Endothelial cell (in vitro differentiated cells): ENCODE results near the gene PEX14. TPM values are rescaled to one million over a fixed set of nuclear protein-coding genes. Genes with fewer than 3 reads are reported as not detected.

Experiments
- DNase-seq: peaks from one replicate; pipeline ENCODE4 v3.0.0; 2021; ENCODE audit warnings: low spot score
- H3K27ac Mint-ChIP-seq: one replicate; pipeline ENCODE4 v1.8.0; 2021; ENCODE audit warnings: mixed read lengths, inconsistent platforms; ENCODE audit not compliant: unreplicated experiment
- H3K27me3 Mint-ChIP-seq: one replicate; pipeline ENCODE4 v1.8.0; 2021; ENCODE audit warnings: mild to moderate bottlenecking, moderate library complexity, mixed read lengths, inconsistent platforms; ENCODE audit not compliant: unreplicated experiment
- H3K36me3 Mint-ChIP-seq: one replicate; pipeline ENCODE4 v1.8.0; 2021; ENCODE audit warnings: mild to moderate bottlenecking, low read depth, mixed read lengths, inconsistent platforms; ENCODE audit not compliant: unreplicated experiment
- H3K4me1 Mint-ChIP-seq: one replicate; pipeline ENCODE4 v1.8.0; 2021; ENCODE audit warnings: mild to moderate bottlenecking, mixed read lengths, inconsistent platforms; ENCODE audit not compliant: unreplicated experiment
- H3K4me3 Mint-ChIP-seq: one replicate; pipeline ENCODE4 v1.8.0; 2021; ENCODE audit warnings: mild to moderate bottlenecking, mixed read lengths, inconsistent platforms; ENCODE audit not compliant: unreplicated experiment
- H3K9me3 Mint-ChIP-seq: one replicate; pipeline ENCODE4 v1.8.0; 2021; ENCODE audit warnings: mixed read lengths, inconsistent platforms; ENCODE audit not compliant: unreplicated experiment
- total RNA-seq: library from RNA; stranded (reverse); fragmentation: NEBNext Ultra II Directional; extraction: Animal tissue kit (Norgen Biotek cat#: 25700); gene quantifications from one replicate; pipeline ENCODE4 v1.2.1, GENCODE V29; 2021; ENCODE audit not compliant: unreplicated experiment
- TF ChIP-seq, protein P1 (sequence below): fragments of 200-600 bp; sonication (generic); IDR thresholded peaks from one replicate; pipeline ENCODE4 v1.5.0; 2021; ENCODE audit warnings: antibody characterized with exemption; ENCODE audit not compliant: unreplicated experiment

PEX14 gene
- total RNA-seq, 1 donor from 2014 or later: 20.9 TPM

DNA sequence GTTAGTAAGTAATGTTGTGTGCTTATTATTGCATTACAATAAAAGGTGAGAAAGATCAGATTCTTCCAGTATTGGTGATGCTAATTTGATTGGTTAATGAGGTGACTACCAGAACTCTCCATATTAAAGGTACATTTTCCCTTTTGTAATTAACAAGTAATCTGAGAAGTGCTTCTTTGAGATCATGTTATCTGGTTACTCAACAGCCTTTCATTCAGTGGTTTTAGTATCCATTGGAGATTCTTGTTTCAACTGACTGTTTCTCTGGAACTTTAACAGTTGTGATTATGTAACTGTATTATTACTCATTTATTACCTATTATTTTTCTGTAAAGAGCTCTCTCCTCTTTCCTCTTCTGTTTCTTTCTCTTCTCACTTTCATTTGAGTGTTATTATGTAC lies 86.7 kb downstream of the PEX14 start:
- H3K36me3 Mint-ChIP-seq: peaks cover 6% of the 10 kb centered on the region
- H3K9me3 Mint-ChIP-seq: no peaks in the 10 kb centered on the region
- H3K4me3 Mint-ChIP-seq: no peak overlapping the region
- no peak for DNase-seq
- H3K27ac Mint-ChIP-seq: no peak overlapping the region
- H3K4me1 Mint-ChIP-seq: no peaks in the 10 kb centered on the region
- H3K27me3 Mint-ChIP-seq: peaks cover 2% of the 10 kb centered on the region
- TF ChIP-seq, protein P1, sequence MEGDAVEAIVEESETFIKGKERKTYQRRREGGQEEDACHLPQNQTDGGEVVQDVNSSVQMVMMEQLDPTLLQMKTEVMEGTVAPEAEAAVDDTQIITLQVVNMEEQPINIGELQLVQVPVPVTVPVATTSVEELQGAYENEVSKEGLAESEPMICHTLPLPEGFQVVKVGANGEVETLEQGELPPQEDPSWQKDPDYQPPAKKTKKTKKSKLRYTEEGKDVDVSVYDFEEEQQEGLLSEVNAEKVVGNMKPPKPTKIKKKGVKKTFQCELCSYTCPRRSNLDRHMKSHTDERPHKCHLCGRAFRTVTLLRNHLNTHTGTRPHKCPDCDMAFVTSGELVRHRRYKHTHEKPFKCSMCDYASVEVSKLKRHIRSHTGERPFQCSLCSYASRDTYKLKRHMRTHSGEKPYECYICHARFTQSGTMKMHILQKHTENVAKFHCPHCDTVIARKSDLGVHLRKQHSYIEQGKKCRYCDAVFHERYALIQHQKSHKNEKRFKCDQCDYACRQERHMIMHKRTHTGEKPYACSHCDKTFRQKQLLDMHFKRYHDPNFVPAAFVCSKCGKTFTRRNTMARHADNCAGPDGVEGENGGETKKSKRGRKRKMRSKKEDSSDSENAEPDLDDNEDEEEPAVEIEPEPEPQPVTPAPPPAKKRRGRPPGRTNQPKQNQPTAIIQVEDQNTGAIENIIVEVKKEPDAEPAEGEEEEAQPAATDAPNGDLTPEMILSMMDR: no peak

DNA sequence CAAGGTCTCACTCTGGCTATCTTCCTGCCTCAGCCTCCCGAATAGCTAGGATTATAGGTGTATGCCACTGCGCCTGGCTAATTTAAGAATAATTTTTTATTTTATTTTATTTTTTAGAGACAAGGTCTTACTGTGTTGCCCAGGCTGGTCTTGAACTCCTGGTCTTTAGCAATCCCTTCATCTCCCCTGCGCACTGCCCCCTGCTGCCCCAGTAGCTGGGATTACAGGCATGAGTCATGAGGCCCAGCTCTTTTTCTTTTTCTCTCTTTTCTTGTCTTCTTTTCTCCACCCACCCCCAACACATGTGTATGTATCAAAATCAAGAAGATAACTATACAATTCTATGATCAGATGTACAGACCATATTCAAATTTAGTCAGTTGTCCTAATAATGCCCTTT lies 87.2 kb downstream of the PEX14 start:
- TF ChIP-seq, protein P1: no peak
- Mint-ChIP-seq H3K36me3 (peaks cover 6% of the 10 kb centered on the region), H3K4me3 (no peak overlapping the region), H3K4me1 (no peaks in the 10 kb centered on the region), H3K27ac (no peak overlapping the region), H3K27me3 (peaks cover 2% of the 10 kb centered on the region), H3K9me3 (no peaks in the 10 kb centered on the region)
- DNase-seq: no peak

DNA sequence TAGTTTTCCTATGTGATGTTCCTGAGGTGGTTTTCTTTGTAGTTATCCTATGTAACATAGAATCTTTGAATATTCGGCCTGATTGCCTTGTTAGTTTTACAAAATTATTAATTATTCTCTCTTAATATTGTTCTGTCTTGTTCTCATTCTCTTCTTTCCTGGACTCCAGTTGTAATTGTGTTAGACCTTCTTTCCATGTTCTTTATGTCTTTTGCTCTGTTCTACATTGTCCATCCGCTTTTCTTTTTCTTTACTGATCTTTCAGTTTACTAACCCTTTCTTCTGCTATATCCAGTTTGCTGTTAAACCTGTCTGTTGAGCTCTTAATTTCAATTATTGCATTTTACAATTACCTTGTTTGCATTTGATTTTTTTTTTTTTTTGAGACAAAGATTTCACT lies 89.3 kb downstream of the PEX14 start:
- no peaks in the 10 kb centered on the region for H3K9me3 Mint-ChIP-seq
- H3K4me3 Mint-ChIP-seq: no peak overlapping the region
- H3K27ac Mint-ChIP-seq: no peak overlapping the region
- peaks cover 2% of the 10 kb centered on the region for H3K27me3 Mint-ChIP-seq
- no peaks in the 10 kb centered on the region for H3K4me1 Mint-ChIP-seq
- TF ChIP-seq, protein P1: no peak
- no peak for DNase-seq
- peaks cover 6% of the 10 kb centered on the region for H3K36me3 Mint-ChIP-seq

- Mint-ChIP-seq H3K27me3 (no peaks in the 10 kb centered on the region), H3K9me3 (no peaks in the 10 kb centered on the region), H3K36me3 (peaks cover 4% of the 10 kb centered on the region), H3K4me3 (no peak overlapping the region), H3K27ac (no peak overlapping the region), H3K4me1 (no peaks in the 10 kb centered on the region)
- TF ChIP-seq, protein P1: no peak
- no peak for DNase-seq
These were observed 94.8 kb downstream of the PEX14 start for GRCh38 chr1:10569531-10569930.

GRCh38 chr1:10575616-10576015 lies 100.9 kb downstream of the PEX14 start:
- Mint-ChIP-seq H3K4me3 (no peak overlapping the region), H3K36me3 (no peaks in the 10 kb centered on the region), H3K4me1 (no peaks in the 10 kb centered on the region), H3K27me3 (no peaks in the 10 kb centered on the region), H3K9me3 (no peaks in the 10 kb centered on the region), H3K27ac (no peak overlapping the region)
- TF ChIP-seq, protein P1: no peak
- DNase-seq: no peak
